ENCODE results near the gene ADGRA1.

GRCh38 chr10:133162178-133162909 is 74.6 kb downstream of the ADGRA1 start:
- TF ChIP-seq, protein P1, sequence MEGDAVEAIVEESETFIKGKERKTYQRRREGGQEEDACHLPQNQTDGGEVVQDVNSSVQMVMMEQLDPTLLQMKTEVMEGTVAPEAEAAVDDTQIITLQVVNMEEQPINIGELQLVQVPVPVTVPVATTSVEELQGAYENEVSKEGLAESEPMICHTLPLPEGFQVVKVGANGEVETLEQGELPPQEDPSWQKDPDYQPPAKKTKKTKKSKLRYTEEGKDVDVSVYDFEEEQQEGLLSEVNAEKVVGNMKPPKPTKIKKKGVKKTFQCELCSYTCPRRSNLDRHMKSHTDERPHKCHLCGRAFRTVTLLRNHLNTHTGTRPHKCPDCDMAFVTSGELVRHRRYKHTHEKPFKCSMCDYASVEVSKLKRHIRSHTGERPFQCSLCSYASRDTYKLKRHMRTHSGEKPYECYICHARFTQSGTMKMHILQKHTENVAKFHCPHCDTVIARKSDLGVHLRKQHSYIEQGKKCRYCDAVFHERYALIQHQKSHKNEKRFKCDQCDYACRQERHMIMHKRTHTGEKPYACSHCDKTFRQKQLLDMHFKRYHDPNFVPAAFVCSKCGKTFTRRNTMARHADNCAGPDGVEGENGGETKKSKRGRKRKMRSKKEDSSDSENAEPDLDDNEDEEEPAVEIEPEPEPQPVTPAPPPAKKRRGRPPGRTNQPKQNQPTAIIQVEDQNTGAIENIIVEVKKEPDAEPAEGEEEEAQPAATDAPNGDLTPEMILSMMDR (IDR thresholded peaks at IDR 0.05) = no peak
- no peak for TF ChIP-seq POLR2A (IDR thresholded peaks at IDR 0.05)
